CD4-positive, alpha-beta T cell treated with Interleukin-12 subunit alpha and Interleukin-12 subunit beta, for 1 hour (primary cell): Measurements from ENCODE around the gene ALKBH5.

Experiments
- DNase-seq: peaks from one replicate; pipeline ENCODE4 v3.0.0-alpha.2; 2020

ALKBH5 gene

DNA sequence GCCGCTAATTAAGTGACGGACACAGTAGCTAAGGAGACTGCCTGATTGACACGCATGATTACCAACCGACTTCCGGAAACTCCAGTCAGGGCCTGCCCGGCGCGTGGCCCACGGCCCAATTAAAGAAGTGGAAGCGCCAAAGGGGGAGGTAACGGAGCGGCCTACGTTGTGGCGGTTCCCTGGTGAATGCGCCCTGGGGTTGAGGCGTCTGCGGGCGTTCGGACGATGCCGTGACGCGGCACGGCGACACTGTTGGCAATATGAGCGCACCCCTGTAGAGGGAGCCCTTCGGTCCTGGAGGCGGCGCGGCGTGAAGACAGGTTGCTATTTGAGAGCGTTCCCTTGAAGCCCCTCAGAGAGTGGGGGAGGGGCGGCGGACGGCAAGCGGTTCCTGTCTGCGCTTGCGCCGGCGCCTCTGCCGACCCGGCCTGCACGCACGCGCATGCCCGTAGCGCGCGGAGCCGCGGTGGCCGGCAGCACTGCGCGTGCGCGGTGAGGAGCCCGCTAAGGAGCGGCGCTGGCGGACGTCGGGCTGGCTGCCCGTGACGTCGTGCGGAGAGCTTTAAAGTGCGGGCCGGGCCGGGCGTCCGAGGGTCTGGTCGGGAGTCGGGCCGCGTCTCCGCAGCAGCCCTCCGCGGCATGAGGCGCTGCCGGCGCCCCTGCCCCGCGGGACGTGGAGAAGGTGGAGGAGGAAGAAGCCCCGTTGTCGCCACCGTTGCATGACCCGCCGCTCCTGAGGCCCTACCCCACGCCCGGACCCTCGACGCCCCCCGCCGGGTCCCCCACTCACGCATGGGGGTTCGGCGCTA, at the start of gene ALKBH5:
Gene ALKBH5, plus strand, starts transcription at position 495 of the 809 bp plus-strand sequence. CDS start 416 bp downstream, outside the sequence.
- peak; percentile 98 for DNase-seq

GRCh38 chr17:18136357-18136756, 47.3 kb upstream of the ALKBH5 start:
- no peak for DNase-seq

- DNase-seq = no peak
Observed at GRCh38 chr17:18138065-18138749, 45.4 kb upstream of the ALKBH5 start.

- DNase-seq = no peak
Observed at GRCh38 chr17:18139092-18139491, 44.5 kb upstream of the ALKBH5 start.

- no peak for DNase-seq
Observed at GRCh38 chr17:18139498-18139897, 44.1 kb upstream of the ALKBH5 start.

DNA sequence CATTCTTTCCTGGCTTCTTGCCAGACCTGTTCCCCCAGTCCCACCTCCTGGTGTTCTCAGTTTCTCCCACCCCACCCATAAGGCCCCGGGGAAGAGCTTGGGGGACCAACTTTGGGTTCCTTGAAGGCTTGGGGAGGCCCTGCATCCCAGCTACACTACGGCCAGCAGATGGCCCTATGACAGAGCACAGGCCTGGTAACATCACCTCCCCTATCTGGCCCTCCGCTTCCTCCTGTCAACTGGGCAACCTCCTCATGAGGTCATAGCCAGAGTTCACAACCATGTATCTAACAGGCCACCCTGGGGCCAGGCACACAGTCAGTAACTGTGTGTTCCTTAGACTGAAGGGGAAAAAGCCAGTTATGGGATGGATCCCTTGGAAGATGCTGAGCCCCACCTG, 43.7 kb upstream of the ALKBH5 start:
- DNase-seq = no peak

GRCh38 chr17:18140648-18141047, 43.0 kb upstream of the ALKBH5 start:
- DNase-seq = no peak

- DNase-seq = peak; percentile 73
Observed at GRCh38 chr17:18141210-18141803, 42.3 kb upstream of the ALKBH5 start.

DNA sequence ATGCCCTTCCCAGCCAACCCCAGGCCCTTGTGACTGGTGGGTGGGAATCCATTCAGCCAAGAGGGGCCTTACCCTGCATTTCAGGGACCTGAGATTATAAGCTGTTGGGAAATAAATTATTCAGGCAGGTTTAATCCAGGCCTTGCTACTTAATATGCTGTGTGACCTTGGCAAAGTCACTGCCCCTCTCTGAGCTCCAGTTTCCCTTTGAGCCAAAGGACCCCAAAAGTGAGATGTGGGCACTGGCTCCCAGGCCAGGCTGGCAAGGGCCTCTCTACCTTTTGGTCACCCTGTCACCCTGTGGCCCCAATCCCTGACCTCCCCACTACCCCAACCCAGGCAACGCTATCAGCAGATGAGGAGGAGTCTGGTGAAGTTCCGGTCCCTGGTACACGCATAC, 41.2 kb upstream of the ALKBH5 start:
- DNase-seq = no peak

- DNase-seq = no peak
Observed at GRCh38 chr17:18143044-18143936, 40.3 kb upstream of the ALKBH5 start.

GRCh38 chr17:18144261-18144660, 39.4 kb upstream of the ALKBH5 start:
- DNase-seq = no peak

GRCh38 chr17:18144855-18145254, 38.8 kb upstream of the ALKBH5 start:
- DNase-seq = no peak

DNA sequence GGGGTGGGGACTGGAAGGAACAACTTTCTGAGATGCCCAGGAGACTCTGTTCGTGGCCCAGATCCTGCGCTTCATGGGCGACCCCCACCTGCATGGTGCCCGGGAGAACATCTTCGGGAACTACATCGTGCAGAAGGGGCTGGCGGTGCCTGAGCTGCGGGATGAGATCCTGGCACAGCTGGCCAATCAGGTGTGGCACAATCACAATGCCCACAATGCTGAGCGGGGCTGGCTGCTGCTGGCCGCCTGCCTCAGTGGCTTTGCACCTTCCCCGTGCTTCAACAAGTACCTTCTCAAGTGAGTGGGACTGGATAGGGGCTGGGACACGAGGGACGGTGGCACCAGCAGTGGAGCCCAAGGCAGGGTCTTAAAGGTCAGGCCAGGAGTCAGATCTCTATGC, 37.8 kb upstream of the ALKBH5 start:
- no peak for DNase-seq

DNA sequence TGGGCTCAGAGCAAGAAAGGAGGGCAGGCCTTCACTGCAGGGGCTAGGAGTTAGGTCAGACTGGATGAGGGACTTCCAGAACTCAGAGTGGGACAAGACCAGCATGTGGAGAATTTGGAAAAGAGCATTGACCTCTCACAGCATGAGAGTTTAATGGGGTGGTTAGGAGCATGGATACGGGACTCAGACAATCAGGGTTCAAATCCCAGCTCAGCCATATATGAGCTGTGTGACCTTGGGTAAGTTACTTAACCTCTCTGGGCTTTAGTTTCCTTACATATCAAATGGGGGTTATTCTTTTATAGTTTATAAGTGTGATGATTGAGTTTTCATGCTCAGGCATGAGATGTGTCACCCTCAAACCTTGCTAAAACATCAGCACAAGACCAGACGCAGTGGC, 37.4 kb upstream of the ALKBH5 start:
- no peak for DNase-seq

- DNase-seq = no peak
Observed at GRCh38 chr17:18146980-18147379, 36.6 kb upstream of the ALKBH5 start.

GRCh38 chr17:18148586-18148985, 35.0 kb upstream of the ALKBH5 start:
- no peak for DNase-seq

- no peak for DNase-seq
Observed at GRCh38 chr17:18151290-18151689, 32.3 kb upstream of the ALKBH5 start.

DNA sequence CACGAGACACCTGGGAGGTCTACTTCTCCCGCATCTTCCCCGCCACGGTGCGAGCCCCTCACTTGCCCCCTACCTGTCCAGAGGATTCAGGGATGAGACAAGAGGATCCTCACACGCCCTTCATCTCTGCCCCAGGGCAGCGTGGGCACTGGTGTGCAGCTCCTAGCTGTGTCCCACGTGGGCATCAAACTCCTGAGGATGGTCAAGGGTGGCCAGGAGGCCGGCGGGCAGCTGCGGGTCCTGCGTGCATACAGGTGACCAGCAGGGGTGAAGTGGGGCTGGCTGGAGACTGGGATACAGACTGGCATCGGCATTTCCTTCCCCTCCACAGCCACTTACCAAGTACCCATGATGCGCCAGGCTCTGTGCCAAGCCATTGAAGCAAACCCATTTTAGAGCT, 28.4 kb upstream of the ALKBH5 start:
- no peak for DNase-seq

DNA sequence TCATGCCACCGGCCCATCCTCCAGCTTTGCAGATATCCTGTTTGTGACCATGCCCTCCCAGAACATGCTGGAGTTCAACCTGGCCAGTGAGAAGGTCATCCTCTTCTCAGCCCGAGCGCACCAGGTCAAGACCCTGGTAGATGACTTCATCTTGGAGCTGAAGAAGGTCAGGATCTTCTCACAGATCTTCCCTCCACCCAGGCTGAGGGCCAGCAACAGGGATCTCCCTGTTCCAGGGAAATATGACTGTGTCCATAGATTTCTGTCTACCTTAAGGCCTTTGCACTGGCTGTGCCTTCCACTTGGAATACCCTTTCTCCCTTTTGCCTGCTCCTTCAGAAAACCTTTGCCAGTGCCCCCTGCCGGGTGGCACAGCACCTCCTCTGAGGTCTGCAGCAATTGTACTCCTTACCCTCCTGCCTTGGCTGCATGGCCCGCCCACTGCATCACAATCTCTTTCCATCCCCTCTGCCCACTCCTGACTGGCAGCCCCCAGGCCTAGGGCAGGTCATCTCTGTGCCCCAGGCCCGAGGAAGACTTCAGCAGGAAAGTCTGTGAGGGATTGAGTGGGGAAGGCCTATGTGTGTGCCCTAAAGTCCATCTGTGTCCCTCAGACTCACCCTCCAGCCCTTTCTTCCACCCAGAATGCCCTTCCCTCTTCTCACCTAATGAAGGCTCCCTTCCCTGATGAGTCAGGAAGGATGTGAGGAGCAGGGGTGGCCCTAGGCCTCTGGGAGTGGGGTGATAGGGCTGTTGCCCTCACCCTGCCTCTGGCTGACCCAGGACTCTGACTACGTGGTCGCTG, 27.3 kb upstream of the ALKBH5 start:
- no peak for DNase-seq

DNA sequence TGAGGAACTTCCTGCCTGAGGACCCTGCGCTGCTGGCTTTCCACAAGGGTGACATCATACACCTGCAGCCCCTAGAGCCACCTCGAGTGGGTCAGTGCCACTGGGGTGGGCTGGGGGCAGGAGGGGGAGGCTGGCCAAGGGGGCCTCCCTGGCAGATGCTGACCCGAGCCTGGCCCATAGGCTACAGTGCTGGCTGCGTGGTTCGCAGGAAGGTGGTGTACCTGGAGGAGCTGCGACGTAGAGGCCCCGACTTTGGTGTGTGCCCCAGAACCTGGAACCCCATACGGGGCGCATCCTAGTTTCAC, 26.7 kb upstream of the ALKBH5 start:
- DNase-seq = no peak

GRCh38 chr17:18157354-18157985, 26.2 kb upstream of the ALKBH5 start:
- DNase-seq = no peak
